HG03558 (cell line): ENCODE measurements around the gene TRIM46.

Experiments
- ATAC-seq: cut with Tn5 transposase; IDR thresholded peaks from one replicate; pipeline ENCODE4 v1.9.1; 2021; ENCODE audit warnings: moderate number of reproducible peaks; ENCODE audit not compliant: unreplicated experiment; ENCODE audit errors: extremely low read depth

Gene TRIM46

DNA sequence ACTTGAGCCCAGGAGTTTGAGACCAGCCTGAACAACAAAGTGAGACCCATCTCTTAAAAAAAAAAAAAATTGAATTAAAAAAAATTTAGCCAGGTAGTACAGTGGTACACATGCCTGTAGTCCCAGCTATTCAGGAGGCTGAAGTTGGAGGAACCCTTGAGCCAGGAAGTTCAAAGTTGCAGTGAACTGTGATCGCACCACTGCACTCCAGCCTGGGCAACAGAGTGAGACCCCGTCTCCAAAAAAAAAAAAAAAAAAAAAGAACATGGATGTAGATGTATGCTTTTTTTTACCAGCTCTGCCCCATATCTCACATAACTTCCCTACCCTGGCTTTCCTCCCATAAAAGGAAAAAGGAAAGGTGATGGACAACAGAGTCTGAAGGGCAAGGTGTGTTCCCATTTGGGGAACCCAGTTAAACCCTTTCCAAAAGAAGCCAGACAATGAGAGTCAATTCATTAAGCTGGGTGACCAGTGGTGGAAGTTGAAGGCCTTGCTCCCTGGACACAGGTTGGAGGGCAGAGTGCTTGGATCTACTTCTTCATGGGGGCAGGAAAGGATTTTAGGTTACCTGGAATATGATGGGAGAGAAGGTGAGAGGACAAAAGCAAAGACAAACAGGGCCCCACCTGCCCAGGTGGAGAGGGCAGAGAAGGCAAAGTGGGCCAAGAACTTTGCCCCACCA lies 3.4 kb upstream of the TRIM46 start:
- ATAC-seq, result no peak

DNA sequence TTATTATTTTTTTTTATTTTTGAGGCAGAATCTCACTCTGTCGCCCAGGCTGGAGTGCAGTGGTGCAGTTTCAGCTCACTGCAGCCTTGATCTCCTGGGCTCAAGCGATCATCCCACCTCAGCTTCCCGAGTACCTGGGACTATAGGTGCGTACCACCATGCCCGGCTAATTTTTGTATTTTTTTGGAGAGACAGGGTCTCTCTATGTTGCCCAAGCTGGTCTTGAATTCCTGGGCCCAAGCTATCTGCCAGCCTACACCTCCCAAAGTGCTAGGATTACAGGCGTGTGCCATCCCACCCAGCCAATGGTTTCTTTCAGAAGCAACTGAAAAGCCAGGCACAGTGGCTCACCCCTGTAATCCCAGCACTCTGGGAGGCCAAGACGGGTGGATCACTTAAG lies 2.8 kb upstream of the TRIM46 start:
- no peak for ATAC-seq

DNA sequence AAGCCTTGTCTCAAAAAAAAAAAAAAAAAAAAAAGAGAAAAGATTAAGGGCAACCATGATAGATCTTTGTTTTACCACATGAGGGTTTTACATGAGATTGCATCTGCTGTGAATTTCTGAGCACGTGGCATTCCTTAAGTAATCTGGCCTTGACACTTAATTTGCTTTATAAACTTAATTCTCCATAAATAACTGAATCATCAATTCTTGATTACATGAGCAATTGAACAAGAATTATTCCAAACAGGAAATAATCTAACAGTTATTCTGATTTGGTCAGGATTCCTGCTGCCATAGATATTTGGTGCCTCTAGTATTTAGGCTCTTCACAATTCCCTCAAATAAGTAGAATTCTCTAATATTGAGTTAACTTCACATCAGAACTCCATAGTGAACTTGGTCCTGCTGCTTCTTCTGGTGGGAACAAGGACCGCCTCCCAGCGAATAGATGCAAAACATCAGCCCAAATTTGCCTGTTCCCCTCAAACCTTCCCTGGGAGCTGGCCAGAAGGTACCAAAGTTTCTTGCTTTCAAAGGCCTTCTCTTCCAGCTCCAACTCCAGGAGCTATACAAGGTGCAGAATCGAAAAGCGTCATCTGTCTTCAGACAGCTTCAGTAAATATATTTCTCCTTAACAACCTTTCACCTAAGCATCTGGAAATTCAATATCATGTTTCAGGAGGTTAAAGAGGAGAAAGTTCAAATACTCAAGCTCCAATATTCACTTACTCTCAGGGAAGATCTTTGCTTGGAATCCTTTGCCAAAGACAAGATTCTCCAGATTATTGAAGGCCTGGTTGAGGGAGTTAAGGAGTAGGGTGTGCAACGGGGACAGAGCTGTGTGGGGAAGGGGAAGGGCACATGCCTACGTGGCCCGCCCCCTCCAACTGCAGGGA lies 1.6 kb upstream of the TRIM46 start:
- no peak for ATAC-seq

DNA sequence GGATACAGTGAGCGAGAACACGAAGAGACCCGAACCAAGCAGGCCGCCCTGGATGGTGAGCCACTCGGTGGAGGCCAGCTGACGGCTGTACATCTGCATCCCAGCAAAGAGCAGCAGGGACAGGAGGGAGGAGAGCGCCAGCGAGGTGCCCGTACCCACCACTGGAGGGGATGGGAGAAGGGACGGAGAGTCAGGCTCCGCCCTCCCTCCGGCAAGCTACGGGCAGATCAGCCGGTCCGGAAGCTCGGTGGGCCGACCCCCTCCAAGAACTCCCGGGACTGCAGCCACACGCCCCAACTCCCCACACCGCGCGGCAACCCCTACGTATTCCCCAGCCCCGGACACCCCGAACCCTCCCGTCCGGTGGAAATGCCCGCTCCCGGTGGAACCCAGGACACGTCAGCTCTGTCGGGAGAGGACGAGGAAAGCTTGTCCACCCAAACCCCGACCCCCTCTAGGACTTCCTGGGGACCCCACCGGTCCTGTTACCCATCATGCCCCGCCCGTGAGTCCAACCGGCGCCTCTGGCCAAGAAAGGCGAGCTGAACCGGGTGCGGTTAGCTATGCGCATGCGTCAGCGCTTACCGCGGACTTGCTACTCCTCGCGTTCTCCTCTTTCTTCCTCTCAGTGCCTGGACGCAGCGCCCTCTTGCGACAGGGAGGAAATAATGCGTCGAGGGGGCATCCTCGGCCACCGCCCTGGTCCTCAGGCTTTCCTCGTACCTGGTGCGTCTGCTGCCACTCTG lies 744 bp upstream of the TRIM46 start, which contains the start of gene KRTCAP2:
KRTCAP2 (minus strand) TSS at position 573 of the 746 bp plus-strand sequence; CDS start at position 493, 80 bp downstream.
- peak; percentile 42 for ATAC-seq

DNA sequence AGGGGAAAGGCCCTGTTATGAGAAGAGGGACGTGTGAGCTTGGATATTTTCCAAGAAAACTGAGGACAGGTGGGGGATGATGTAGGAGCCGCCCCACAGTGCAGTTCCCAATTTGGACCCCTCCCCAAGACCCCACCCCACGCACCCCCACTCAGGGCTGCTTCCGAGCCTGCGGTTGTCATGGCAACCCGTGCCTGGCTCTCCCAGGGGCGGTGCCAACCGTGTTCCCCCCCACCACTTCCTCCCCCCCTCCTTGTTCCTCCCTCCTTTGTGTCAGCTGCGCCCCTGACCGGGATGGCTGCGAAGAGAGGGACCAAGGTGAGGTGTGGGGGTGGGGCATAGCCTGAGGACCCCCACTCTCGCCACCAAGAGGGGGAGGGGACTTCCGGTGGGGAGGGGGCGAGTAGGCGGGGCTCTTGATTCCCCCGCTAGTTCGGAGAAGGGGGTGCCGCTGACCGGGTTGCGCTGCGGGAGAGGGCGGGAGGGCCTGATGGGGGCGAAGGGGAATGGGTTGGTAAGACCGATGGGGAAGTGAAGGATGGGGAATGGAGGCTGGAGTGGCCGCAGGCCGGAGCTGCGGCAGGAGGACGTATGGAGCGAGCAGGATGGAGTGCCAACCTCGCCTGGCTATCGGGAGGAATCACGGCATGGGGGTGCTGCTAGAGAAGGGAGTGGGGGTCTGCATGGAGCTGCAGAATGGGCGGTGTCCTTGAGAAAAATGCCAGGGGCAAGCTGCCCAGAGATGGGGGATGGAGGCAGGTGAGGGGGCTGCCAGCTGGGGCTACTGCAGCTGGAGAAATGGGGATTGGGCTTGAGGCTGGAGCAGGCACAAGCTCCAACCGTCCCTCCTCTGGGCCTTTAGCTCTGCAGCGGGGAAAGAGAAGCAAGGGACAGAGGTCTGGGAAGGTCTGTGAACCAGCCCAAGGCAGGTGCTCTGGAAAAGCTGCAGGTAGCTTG lies 953 bp downstream of the TRIM46 start:
- no peak for ATAC-seq

DNA sequence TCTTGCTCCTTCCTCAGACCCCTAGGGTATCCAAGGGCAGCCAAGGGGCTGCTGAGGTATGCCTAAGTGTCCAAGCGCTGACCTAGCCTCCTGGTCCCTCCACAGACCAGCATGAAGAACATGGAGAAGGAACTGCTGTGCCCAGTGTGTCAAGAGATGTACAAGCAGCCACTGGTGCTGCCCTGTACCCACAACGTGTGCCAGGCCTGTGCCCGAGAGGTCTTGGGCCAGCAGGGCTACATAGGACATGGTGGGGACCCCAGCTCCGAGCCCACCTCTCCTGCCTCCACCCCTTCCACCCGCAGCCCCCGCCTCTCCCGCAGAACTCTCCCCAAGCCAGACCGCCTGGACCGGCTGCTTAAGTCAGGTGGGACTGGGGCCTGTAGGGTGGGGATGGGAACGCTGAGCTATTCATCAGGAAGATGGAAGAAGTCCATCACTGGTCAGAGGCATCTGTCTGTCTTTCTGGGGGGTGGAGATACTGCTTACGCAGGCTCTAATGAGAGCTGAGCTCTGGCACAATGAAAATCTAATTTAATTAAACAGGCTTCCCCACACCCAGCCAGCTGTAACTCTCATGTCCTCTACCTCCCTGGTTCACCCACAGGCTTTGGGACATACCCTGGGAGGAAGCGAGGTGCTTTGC lies 1.8 kb downstream of the TRIM46 start:
- ATAC-seq, result no peak

DNA sequence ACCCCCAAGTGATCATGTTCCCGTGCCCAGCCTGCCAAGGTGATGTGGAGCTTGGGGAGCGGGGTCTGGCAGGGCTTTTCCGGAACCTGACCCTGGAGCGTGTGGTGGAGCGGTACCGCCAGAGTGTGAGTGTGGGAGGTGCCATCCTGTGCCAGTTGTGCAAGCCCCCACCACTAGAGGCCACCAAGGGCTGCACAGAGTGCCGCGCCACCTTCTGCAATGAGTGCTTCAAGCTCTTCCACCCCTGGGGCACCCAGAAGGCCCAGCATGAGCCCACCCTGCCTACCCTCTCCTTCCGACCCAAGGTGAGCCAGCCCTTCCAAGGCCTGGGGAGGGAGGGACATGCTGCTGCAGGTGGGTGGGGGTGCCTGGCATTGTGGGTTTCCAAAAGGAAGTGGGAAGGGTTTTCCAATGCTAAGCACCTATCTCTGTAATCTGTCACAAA lies 2.3 kb downstream of the TRIM46 start:
- ATAC-seq, result no peak

DNA sequence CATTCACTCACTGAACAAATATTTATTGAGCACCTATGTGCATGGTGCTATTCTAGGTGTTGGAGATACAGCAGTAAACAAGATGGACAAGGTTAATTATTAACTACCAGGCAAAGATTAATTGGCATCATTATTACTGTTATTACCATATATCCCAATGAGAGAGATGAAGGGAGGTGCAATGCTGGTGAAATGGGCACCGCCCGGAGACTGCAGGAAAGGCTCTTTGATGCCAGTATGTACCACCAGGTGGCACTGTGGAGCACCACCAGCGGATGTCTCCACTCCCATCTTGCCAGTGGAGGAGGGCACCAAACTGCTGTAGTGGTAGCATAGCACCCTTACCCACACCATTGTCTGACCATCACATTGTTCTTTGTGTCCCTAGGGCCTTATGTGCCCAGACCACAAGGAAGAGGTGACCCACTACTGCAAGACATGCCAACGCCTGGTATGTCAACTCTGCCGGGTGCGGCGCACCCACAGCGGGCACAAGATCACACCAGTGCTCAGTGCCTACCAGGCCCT lies 3.0 kb downstream of the TRIM46 start:
- ATAC-seq, result no peak

DNA sequence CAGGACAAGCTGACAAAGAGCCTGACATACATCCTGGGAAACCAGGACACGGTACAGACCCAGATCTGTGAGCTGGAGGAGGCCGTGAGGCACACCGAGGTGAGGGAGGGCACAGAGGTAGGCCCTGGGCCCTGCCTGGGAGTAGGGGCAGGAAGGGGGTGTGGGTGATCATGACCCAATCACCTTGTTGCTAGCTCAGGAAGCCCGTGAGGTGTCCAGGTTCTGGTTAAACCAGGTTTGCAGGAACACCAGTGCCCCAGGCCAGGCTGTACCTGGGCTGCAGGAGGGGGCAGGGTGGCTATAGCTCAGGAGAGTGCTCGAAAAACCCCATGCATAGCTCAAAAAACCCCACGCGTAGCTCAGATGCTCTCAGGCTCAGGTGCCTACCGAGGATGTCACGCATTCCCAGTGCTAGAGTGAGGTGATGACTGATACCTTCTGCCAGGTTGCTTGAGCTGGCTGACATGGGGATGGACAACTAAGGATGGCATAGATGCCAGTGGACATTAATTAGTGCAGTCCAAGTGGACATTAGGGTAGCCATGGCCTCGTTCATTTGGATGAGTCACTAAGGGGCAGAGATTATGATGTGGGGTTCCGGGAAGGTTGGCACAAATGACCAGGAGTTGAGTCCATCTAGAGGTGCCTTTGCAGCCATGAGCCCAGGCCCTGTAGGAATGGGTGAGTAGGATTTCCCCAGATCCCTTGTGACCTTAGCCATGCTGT lies 3.7 kb downstream of the TRIM46 start:
- ATAC-seq, result no peak

DNA sequence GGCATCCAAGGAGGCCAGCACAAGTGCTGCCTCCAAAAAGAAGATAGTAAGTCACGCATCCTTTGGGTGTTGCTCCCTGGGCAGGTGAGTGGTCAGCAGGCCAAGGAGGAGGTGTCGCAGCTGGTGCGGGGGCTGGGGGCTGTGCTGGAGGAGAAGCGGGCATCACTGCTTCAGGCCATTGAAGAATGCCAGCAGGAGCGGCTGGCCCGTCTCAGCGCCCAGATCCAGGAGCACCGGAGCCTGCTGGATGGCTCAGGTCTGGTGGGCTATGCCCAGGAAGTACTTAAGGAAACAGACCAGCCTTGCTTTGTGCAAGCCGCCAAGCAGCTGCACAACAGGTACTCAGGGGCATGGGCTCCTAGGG lies 4.3 kb downstream of the TRIM46 start:
- ATAC-seq, result no peak

DNA sequence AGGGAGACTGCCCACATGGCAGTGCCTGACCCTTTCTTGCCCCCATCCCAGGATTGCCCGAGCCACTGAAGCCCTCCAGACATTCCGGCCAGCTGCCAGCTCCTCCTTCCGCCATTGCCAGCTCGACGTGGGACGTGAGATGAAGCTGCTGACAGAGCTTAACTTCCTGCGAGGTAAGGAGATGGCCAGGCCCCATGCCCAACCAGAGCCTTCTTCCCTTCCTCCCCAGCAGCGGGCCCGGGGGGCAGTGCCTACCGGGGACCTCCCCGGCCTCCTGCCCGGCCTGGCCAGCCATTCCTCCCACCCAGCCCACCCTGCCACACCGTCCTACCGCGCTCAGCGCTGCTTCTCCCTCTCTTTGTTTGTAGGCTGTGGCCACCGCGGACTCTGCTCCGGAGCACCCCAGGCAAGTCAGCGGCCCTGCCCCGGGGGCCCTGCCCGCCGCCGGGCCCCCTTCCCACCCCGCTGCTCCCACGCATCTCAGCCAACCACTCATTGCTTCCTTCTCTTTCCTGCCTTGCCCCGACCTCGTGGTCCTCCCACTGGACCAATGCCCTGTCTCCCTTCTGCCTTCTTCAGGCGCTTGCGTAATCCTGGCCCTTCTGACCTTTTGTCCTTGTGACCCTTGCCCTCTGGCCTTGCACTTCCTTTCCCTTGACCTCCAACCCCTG lies 4.9 kb downstream of the TRIM46 start:
- ATAC-seq, result no peak

DNA sequence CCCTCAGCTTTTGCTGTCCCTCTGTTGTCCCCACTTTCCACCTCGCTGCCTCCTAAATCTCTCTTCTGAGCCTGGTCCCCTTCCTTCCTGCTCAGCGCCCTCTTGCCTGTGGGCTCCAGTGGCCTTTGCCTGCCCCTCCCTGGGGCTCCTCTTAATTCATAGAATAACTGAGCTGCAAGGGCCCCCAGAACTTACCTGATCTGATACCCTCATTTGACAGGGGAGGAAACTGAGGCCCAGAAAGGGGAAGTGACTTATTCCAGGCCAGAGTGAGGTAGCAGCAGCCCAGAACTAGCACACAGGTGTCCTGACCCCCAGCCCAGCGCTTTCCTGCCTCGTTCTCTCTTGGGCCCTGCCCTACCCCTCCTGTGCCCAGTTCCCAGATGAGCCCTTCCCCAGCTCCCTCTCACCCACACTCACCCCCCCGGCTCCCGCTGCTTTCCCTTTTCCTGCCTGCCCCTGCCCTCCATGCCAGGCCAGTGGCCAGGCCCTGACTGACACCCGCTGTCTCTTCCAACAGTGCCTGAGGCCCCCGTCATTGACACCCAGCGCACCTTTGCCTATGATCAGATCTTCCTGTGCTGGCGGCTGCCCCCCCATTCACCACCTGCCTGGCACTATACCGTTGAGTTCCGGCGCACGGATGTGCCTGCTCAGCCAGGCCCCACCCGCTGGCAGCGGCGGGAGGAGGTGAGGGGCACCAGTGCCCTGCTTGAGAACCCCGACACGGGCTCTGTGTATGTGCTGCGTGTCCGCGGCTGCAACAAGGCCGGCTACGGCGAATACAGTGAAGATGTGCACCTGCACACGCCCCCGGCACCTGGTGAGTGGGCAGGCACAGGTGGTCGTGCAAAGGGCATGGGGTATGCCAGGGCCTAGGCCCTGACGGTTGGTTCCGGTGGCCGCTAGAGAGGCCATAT lies 5.7 kb downstream of the TRIM46 start:
- no peak for ATAC-seq

DNA sequence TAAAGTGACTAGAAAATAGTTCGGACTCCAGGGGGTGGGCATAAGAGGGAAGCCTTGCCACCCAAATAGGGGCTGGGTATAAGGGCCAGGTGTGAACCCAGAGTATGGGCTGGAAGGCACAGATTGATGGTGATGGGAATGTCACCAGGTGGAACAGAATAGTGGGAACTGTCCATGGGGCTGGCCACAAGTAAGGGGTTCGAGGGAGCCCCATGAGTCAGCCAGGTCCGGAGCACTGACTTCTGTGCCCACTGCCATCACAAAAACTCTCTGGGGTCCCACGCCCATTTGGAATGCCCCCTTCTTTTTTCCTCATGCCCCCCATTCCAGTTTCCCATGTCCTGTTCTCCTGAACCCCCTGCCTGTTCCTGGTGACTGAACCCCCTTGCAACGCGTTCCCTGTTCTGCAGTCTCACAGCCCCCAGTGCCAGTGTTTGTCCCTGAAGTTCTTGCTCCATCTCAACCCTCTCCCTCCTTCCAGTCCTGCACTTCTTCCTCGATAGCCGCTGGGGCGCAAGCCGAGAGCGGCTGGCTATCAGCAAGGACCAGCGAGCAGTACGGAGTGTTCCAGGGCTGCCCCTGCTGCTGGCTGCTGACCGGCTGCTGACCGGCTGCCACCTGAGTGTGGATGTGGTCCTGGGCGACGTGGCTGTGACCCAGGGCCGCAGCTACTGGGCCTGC lies 7.9 kb downstream of the TRIM46 start:
- ATAC-seq, result no peak

DNA sequence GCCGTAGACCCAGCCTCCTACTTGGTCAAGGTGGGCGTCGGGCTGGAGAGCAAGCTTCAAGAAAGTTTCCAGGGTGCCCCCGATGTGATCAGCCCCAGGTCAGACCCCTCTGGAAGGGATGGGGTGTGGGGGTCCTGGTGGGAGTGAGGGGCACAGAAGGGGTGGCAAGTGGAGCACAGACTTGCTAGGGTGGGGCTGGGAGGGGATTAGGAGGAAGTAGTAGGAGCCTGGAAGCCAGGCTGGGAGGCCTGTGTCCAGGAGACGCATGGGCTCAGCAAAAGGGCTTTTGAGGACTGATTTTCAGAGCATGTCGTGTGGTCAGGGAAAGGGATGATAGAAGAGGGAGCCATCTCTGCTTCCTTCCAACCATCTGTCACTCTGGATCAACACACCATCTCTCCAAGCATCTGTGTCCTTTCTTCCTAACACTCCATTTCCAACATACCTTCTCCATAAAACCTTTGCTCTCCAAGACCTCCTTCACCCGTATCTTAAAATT lies 8.5 kb downstream of the TRIM46 start:
- ATAC-seq, result no peak

DNA sequence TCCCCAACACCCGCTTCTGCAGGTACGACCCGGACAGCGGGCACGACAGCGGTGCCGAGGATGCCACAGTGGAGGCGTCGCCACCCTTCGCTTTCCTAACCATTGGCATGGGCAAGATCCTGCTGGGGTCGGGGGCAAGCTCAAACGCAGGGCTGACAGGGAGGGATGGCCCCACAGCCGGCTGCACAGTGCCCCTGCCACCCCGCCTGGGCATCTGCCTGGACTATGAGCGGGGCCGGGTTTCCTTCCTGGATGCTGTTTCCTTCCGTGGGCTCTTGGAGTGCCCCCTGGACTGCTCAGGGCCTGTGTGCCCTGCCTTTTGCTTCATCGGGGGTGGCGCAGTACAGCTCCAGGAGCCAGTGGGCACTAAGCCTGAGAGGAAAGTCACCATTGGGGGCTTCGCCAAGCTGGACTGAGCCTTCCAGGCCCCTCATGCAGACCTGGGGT lies 10.1 kb downstream of the TRIM46 start:
- no peak for ATAC-seq

DNA sequence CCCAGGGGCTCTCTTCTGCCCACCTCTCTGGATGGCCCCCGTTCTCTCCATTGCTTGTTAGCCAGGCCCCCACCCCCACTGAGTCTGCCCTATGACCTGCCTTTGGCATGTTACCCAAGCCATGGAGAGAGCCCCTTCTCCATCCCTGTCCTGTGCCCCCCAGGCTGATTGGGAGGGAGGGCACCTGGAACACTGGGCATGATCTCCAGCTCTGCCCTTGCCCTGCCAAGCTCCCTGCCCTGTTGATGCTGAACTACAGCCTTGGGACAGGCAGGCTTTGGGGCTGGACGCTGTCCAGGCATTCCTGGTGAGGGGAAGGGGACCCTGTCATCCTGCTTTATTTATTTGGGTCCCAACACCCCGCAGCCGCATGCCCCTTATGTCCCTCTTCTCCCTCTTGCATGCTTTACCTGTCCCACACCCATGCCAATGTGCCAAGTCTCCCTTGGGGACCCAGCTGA lies 10.7 kb downstream of the TRIM46 start:
- ATAC-seq, result no peak
